ENCODE measurements around the gene CA6.
A peak's percentile ranks its signal among the peaks of the same experiment; 100 is the strongest.
"Not testable (repeated sequence)": the region's sequence is repeated elsewhere in the genome, so short reads cannot be mapped to it uniquely, and the experiment has no call there.

Gene CA6

GRCh38 chr1:8926707-8927694 lies 18.7 kb upstream of the CA6 start:
- no peak for DNase-seq (ENCODE audit: low spot score)

- DNase-seq (ENCODE audit: low spot score) = no peak
Measured at GRCh38 chr1:8930116-8930515, 15.6 kb upstream of the CA6 start.

- not testable (repeated sequence) for DNase-seq (ENCODE audit: low spot score)
Measured at GRCh38 chr1:8937051-8937450, 8.6 kb upstream of the CA6 start.

- no peak for DNase-seq (ENCODE audit: low spot score)
Measured at GRCh38 chr1:8937701-8938100, 8.0 kb upstream of the CA6 start.

- no peak for DNase-seq (ENCODE audit: low spot score)
Measured at GRCh38 chr1:8938232-8938999, 7.3 kb upstream of the CA6 start.

- no peak for DNase-seq (ENCODE audit: low spot score)
Measured at GRCh38 chr1:8939000-8939265, 6.7 kb upstream of the CA6 start.

GRCh38 chr1:8939362-8939995 lies 6.2 kb upstream of the CA6 start:
- no peak for DNase-seq (ENCODE audit: low spot score)

GRCh38 chr1:8941906-8942305 lies 3.8 kb upstream of the CA6 start:
- DNase-seq (ENCODE audit: low spot score) = peak; percentile 79

GRCh38 chr1:8943498-8944405 lies 1.9 kb upstream of the CA6 start:
- peak; percentile 43 for DNase-seq (ENCODE audit: low spot score)

- peak; percentile 87 for DNase-seq (ENCODE audit: low spot score)
Measured at GRCh38 chr1:8947127-8947691, 1.5 kb downstream of the CA6 start.

- DNase-seq (ENCODE audit: low spot score) = no peak
Measured at GRCh38 chr1:8950309-8950708, 4.6 kb downstream of the CA6 start.

- no peak for DNase-seq (ENCODE audit: low spot score)
Measured at GRCh38 chr1:8951231-8951630, 5.6 kb downstream of the CA6 start.

- DNase-seq (ENCODE audit: low spot score) = no peak
Measured at GRCh38 chr1:8955406-8955805, 9.7 kb downstream of the CA6 start.

- no peak for DNase-seq (ENCODE audit: low spot score)
Measured at GRCh38 chr1:8956461-8957349, 11.0 kb downstream of the CA6 start.

- DNase-seq (ENCODE audit: low spot score) = peak; percentile 46
Measured at GRCh38 chr1:8962812-8963530, 17.3 kb downstream of the CA6 start.

- DNase-seq (ENCODE audit: low spot score) = no peak
Measured at GRCh38 chr1:8963963-8964362, 18.3 kb downstream of the CA6 start.

GRCh38 chr1:8965121-8965820 lies 19.6 kb downstream of the CA6 start:
- no peak for DNase-seq (ENCODE audit: low spot score)

- no peak for DNase-seq (ENCODE audit: low spot score)
Measured at GRCh38 chr1:8966606-8967005, 20.9 kb downstream of the CA6 start.

GRCh38 chr1:8968902-8969301 lies 23.2 kb downstream of the CA6 start:
- DNase-seq (ENCODE audit: low spot score) = not testable (repeated sequence)

Measured in kidney capillary endothelial cell (primary cell).